WTC11 (cell line): ENCODE results near the gene ASF1A. TPM values are rescaled to one million over a fixed set of nuclear protein-coding genes. Genes with fewer than 3 reads are reported as not detected.

ENCODE experiments used
- ATAC-seq: fragments of 200-7000 bp; cut with Tn5 transposase; 2 replicates; pipeline ENCODE4 v1.10.0; 2021; ENCODE audit warnings: mild to moderate bottlenecking, moderate library complexity
- CTCF ChIA-PET: fragments of 300-600 bp; sonication (Branson Sonifier 250); formaldehyde crosslinking; loops from one replicate; lab custom pipeline; 2021; ENCODE audit warnings: antibody characterized with exemption; lab: Charles Lee
- POLR2A ChIA-PET: fragments of 350-600 bp; sonication (Branson Sonifier 250); formaldehyde crosslinking; loops from one replicate; lab custom pipeline; 2021; ENCODE audit warnings: antibody characterized with exemption; lab: Charles Lee
- DNase-seq: peaks from one replicate; pipeline ENCODE4 v3.0.0; 2021; ENCODE audit warnings: low spot score
- H3K27ac Mint-ChIP-seq: 2 replicates; pipeline ENCODE4 v1.8.0; 2021; ENCODE audit warnings: mixed read lengths
- H3K27me3 Mint-ChIP-seq: 2 replicates; pipeline ENCODE4 v1.8.0; 2021; ENCODE audit warnings: low read depth, mild to moderate bottlenecking, moderate library complexity, mixed read lengths
- H3K36me3 Mint-ChIP-seq: 2 replicates; pipeline ENCODE4 v1.8.0; 2021; ENCODE audit warnings: mixed read lengths
- H3K4me1 Mint-ChIP-seq: 2 replicates; pipeline ENCODE4 v1.8.0; 2022; ENCODE audit warnings: mixed read lengths
- H3K4me3 Mint-ChIP-seq: 2 replicates; pipeline ENCODE4 v1.8.0; 2021; ENCODE audit warnings: mild to moderate bottlenecking, moderate library complexity, mixed read lengths
- H3K9me3 Mint-ChIP-seq: 2 replicates; pipeline ENCODE4 v1.8.0; 2021; ENCODE audit warnings: mixed read lengths
- ESRRA ChIP-seq: sonication (generic); formaldehyde crosslinking; IDR thresholded peaks from 2 replicates; pipeline ENCODE4 v1.8.1; 2022; ENCODE audit warnings: mild to moderate bottlenecking, missing genetic modification reagents, borderline replicate concordance
- ETV6 ChIP-seq: sonication (generic); formaldehyde crosslinking; IDR thresholded peaks from 2 replicates; pipeline ENCODE4 v1.8.1; 2022; ENCODE audit warnings: mild to moderate bottlenecking, missing genetic modification reagents
- FOXJ3 ChIP-seq: sonication (generic); formaldehyde crosslinking; IDR thresholded peaks from 2 replicates; pipeline ENCODE4 v1.9.0; 2021; ENCODE audit warnings: missing genetic modification reagents, mild to moderate bottlenecking, borderline replicate concordance
- FOXK1 ChIP-seq: sonication (generic); formaldehyde crosslinking; IDR thresholded peaks from 2 replicates; pipeline ENCODE4 v1.8.0; 2022; ENCODE audit warnings: mild to moderate bottlenecking, moderate library complexity, missing genetic modification reagents
- NFE2L1 ChIP-seq: sonication (generic); formaldehyde crosslinking; IDR thresholded peaks from 2 replicates; pipeline ENCODE4 v1.8.1; 2023; ENCODE audit warnings: missing genetic modification reagents
- NR3C1 ChIP-seq: sonication (generic); formaldehyde crosslinking; conservative IDR thresholded peaks from 2 replicates; pipeline ENCODE4 v1.8.1; 2023; ENCODE audit warnings: low read depth, mild to moderate bottlenecking, missing genetic modification reagents
- OVOL2 ChIP-seq: fragments of 250-450 bp; sonication (Bioruptor Pico); IDR thresholded peaks from 2 replicates; pipeline ENCODE4 v1.9.0; 2021; ENCODE audit warnings: mild to moderate bottlenecking, borderline replicate concordance
- PRRX2 ChIP-seq: fragments of 250-450 bp; sonication (Bioruptor Pico); IDR thresholded peaks from 2 replicates; pipeline ENCODE4 v1.8.0; 2021; ENCODE audit warnings: mild to moderate bottlenecking
- TCF7 ChIP-seq: sonication (generic); formaldehyde crosslinking; IDR thresholded peaks from 2 replicates; pipeline ENCODE4 v1.8.0; 2022; ENCODE audit warnings: mild to moderate bottlenecking, low read depth, missing genetic modification reagents, moderate library complexity
- ZNF317 ChIP-seq: sonication (generic); formaldehyde crosslinking; IDR thresholded peaks from 2 replicates; pipeline ENCODE4 v1.8.1; 2023; ENCODE audit warnings: low read depth, mild to moderate bottlenecking, moderate library complexity, missing genetic modification reagents, borderline replicate concordance
- ZNF396 ChIP-seq: fragments of 250-450 bp; sonication (Bioruptor Pico); IDR thresholded peaks from 2 replicates; pipeline ENCODE4 v1.8.0; 2021; ENCODE audit warnings: mild to moderate bottlenecking, moderate library complexity, borderline replicate concordance
- ZNF671 ChIP-seq: fragments of 250-450 bp; sonication (Bioruptor Pico); IDR thresholded peaks from 2 replicates; pipeline ENCODE4 v1.8.0; 2021; ENCODE audit warnings: mild to moderate bottlenecking
- total RNA-seq: library from RNA; stranded (reverse); gene quantifications from 3 replicates; pipeline ENCODE4 v1.2.3, GENCODE V29; 2021
- TF ChIP-seq, protein P1 (sequence below): sonication (generic); formaldehyde crosslinking; IDR thresholded peaks from 2 replicates; pipeline ENCODE4 v1.8.0; 2022; ENCODE audit warnings: mild to moderate bottlenecking, missing genetic modification reagents
- TF ChIP-seq, protein P2 (sequence below): sonication (generic); formaldehyde crosslinking; IDR thresholded peaks from 2 replicates; pipeline ENCODE4 v1.8.1; 2023; ENCODE audit warnings: mild to moderate bottlenecking, missing genetic modification reagents, moderate library complexity
- TF ChIP-seq, protein P3 (sequence below): sonication (generic); formaldehyde crosslinking; IDR thresholded peaks from 2 replicates; pipeline ENCODE4 v1.8.1; 2022; ENCODE audit warnings: low read depth, mild to moderate bottlenecking, moderate library complexity, missing genetic modification reagents, borderline replicate concordance
- TF ChIP-seq, protein P4 (sequence below): sonication (generic); formaldehyde crosslinking; IDR thresholded peaks from 2 replicates; pipeline ENCODE4 v1.8.0; 2022; ENCODE audit warnings: mild to moderate bottlenecking, missing genetic modification reagents
- TF ChIP-seq, protein P5 (sequence below): sonication (generic); formaldehyde crosslinking; IDR thresholded peaks from 2 replicates; pipeline ENCODE4 v1.8.1; 2022; ENCODE audit warnings: missing genetic modification reagents, borderline replicate concordance
- TF ChIP-seq, protein P6 (sequence below): sonication (generic); formaldehyde crosslinking; IDR thresholded peaks from 2 replicates; pipeline ENCODE4 v1.8.1; 2023; ENCODE audit warnings: mild to moderate bottlenecking, missing genetic modification reagents, borderline replicate concordance
- TF ChIP-seq, protein P7 (sequence below): sonication (generic); formaldehyde crosslinking; IDR thresholded peaks from 2 replicates; pipeline ENCODE4 v1.8.1; 2023; ENCODE audit warnings: mild to moderate bottlenecking, missing genetic modification reagents
- TF ChIP-seq, protein P8 (sequence below): sonication (generic); formaldehyde crosslinking; IDR thresholded peaks from 2 replicates; pipeline ENCODE4 v1.8.1; 2023; ENCODE audit warnings: mild to moderate bottlenecking, missing genetic modification reagents

Gene ASF1A
- total RNA-seq, 1 experiment from 2014 or later = 36.7 TPM

DNA sequence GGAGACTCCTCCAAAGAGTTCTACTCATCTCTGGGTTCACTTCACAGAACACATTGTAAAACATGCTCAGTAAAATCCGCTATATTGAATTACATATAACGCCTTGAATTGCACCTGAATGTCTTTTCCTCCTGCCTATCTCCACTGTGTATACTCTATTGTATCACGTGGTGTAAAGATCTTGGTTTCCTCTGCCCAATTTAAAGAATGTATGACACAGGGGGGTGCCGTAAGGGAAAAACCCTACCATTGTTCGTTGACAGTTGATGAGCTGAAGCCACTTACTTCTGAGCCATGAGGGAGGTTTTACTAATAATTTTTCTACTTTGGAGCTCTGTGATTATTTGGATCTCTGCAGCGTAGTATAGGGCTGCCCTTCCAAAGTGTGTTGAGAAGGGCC, 6.0 kb downstream of the ASF1A start (continued):
- TF ChIP-seq, protein P1, sequence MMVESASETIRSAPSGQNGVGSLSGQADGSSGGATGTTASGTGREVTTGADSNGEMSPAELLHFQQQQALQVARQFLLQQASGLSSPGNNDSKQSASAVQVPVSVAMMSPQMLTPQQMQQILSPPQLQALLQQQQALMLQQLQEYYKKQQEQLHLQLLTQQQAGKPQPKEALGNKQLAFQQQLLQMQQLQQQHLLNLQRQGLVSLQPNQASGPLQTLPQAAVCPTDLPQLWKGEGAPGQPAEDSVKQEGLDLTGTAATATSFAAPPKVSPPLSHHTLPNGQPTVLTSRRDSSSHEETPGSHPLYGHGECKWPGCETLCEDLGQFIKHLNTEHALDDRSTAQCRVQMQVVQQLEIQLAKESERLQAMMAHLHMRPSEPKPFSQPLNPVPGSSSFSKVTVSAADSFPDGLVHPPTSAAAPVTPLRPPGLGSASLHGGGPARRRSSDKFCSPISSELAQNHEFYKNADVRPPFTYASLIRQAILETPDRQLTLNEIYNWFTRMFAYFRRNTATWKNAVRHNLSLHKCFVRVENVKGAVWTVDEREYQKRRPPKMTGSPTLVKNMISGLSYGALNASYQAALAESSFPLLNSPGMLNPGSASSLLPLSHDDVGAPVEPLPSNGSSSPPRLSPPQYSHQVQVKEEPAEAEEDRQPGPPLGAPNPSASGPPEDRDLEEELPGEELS (CRISPR knock-in tag) = no peak
- TF ChIP-seq, protein P2, sequence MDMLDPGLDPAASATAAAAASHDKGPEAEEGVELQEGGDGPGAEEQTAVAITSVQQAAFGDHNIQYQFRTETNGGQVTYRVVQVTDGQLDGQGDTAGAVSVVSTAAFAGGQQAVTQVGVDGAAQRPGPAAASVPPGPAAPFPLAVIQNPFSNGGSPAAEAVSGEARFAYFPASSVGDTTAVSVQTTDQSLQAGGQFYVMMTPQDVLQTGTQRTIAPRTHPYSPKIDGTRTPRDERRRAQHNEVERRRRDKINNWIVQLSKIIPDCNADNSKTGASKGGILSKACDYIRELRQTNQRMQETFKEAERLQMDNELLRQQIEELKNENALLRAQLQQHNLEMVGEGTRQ (CRISPR knock-in tag) = no peak
- TF ChIP-seq NR3C1 (CRISPR knock-in tag) (no peak), TCF7 (CRISPR knock-in tag) (no peak), FOXK1 (no peak), ESRRA (CRISPR knock-in tag) (no peak), ZNF317 (CRISPR knock-in tag) (no peak)
- TF ChIP-seq, protein P3, sequence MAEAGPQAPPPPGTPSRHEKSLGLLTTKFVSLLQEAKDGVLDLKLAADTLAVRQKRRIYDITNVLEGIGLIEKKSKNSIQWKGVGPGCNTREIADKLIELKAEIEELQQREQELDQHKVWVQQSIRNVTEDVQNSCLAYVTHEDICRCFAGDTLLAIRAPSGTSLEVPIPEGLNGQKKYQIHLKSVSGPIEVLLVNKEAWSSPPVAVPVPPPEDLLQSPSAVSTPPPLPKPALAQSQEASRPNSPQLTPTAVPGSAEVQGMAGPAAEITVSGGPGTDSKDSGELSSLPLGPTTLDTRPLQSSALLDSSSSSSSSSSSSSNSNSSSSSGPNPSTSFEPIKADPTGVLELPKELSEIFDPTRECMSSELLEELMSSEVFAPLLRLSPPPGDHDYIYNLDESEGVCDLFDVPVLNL (CRISPR knock-in tag) = no peak
- TF ChIP-seq, protein P4, sequence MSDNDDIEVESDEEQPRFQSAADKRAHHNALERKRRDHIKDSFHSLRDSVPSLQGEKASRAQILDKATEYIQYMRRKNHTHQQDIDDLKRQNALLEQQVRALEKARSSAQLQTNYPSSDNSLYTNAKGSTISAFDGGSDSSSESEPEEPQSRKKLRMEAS = no peak
- TF ChIP-seq, protein P5, sequence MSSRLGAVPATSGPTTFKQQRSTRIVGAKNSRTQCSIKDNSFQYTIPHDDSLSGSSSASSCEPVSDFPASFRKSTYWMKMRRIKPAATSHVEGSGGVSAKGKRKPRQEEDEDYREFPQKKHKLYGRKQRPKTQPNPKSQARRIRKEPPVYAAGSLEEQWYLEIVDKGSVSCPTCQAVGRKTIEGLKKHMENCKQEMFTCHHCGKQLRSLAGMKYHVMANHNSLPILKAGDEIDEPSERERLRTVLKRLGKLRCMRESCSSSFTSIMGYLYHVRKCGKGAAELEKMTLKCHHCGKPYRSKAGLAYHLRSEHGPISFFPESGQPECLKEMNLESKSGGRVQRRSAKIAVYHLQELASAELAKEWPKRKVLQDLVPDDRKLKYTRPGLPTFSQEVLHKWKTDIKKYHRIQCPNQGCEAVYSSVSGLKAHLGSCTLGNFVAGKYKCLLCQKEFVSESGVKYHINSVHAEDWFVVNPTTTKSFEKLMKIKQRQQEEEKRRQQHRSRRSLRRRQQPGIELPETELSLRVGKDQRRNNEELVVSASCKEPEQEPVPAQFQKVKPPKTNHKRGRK (CRISPR knock-in tag) = no peak
- TF ChIP-seq, protein P6, sequence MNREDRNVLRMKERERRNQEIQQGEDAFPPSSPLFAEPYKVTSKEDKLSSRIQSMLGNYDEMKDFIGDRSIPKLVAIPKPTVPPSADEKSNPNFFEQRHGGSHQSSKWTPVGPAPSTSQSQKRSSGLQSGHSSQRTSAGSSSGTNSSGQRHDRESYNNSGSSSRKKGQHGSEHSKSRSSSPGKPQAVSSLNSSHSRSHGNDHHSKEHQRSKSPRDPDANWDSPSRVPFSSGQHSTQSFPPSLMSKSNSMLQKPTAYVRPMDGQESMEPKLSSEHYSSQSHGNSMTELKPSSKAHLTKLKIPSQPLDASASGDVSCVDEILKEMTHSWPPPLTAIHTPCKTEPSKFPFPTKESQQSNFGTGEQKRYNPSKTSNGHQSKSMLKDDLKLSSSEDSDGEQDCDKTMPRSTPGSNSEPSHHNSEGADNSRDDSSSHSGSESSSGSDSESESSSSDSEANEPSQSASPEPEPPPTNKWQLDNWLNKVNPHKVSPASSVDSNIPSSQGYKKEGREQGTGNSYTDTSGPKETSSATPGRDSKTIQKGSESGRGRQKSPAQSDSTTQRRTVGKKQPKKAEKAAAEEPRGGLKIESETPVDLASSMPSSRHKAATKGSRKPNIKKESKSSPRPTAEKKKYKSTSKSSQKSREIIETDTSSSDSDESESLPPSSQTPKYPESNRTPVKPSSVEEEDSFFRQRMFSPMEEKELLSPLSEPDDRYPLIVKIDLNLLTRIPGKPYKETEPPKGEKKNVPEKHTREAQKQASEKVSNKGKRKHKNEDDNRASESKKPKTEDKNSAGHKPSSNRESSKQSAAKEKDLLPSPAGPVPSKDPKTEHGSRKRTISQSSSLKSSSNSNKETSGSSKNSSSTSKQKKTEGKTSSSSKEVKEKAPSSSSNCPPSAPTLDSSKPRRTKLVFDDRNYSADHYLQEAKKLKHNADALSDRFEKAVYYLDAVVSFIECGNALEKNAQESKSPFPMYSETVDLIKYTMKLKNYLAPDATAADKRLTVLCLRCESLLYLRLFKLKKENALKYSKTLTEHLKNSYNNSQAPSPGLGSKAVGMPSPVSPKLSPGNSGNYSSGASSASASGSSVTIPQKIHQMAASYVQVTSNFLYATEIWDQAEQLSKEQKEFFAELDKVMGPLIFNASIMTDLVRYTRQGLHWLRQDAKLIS (CRISPR knock-in tag) = no peak
- TF ChIP-seq, all 79 proteins: peak for 0

DNA sequence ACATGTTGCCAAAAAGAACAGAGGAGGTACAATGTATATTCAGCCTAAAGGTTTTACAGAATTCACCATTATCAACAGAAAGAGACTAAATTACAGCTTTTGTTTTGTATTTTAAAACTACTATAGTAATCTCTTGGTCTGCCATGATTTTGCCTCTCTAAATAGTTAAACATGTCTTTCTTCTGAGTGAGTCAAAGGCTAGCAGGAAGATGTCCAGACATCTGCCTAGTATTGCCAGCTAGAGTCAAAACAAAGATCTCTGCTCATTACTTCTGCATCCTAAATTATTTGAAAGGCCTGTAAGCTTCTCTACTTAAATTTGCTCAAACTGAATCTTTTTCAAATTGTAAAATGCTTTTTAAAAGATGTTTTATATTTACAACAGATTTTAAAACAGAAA, 8.8 kb downstream of the ASF1A start:
- H3K4me3 Mint-ChIP-seq = no peak overlapping the region
- DNase-seq (no peak), ATAC-seq (no peak)
- no peak overlapping the region; the same call in 1 of the 2 replicates for H3K27ac Mint-ChIP-seq
- H3K4me1 Mint-ChIP-seq = peaks cover 41% of the 10 kb centered on the region
- POLR2A ChIA-PET = no interaction called here
- no peaks in the 10 kb centered on the region for H3K27me3 Mint-ChIP-seq
- CTCF ChIA-PET = no interaction called here
- peaks cover 71% of the 10 kb centered on the region for H3K36me3 Mint-ChIP-seq
- H3K9me3 Mint-ChIP-seq = no peaks in the 10 kb centered on the region
- TF ChIP-seq PRRX2 (CRISPR knock-in tag) (no peak), ZNF396 (CRISPR knock-in tag) (no peak), ETV6 (CRISPR knock-in tag) (no peak), FOXJ3 (CRISPR knock-in tag) (no peak), ZNF671 (no peak), OVOL2 (CRISPR knock-in tag) (no peak), NFE2L1 (CRISPR knock-in tag) (no peak)
- TF ChIP-seq, protein P3 (CRISPR knock-in tag) = no peak
- TF ChIP-seq, protein P7, sequence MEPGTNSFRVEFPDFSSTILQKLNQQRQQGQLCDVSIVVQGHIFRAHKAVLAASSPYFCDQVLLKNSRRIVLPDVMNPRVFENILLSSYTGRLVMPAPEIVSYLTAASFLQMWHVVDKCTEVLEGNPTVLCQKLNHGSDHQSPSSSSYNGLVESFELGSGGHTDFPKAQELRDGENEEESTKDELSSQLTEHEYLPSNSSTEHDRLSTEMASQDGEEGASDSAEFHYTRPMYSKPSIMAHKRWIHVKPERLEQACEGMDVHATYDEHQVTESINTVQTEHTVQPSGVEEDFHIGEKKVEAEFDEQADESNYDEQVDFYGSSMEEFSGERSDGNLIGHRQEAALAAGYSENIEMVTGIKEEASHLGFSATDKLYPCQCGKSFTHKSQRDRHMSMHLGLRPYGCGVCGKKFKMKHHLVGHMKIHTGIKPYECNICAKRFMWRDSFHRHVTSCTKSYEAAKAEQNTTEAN (CRISPR knock-in tag) = no peak
- TF ChIP-seq, protein P8, sequence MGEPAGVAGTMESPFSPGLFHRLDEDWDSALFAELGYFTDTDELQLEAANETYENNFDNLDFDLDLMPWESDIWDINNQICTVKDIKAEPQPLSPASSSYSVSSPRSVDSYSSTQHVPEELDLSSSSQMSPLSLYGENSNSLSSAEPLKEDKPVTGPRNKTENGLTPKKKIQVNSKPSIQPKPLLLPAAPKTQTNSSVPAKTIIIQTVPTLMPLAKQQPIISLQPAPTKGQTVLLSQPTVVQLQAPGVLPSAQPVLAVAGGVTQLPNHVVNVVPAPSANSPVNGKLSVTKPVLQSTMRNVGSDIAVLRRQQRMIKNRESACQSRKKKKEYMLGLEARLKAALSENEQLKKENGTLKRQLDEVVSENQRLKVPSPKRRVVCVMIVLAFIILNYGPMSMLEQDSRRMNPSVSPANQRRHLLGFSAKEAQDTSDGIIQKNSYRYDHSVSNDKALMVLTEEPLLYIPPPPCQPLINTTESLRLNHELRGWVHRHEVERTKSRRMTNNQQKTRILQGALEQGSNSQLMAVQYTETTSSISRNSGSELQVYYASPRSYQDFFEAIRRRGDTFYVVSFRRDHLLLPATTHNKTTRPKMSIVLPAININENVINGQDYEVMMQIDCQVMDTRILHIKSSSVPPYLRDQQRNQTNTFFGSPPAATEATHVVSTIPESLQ (CRISPR knock-in tag) = no peak
